ENCODE results near the gene TAS2R60. TPM values are rescaled to one million over a fixed set of nuclear protein-coding genes. Genes with fewer than 3 reads are reported as not detected.
"Not testable (repeated sequence)": the region's sequence is repeated elsewhere in the genome, so short reads cannot be mapped to it uniquely, and the experiment has no call there.

Gene TAS2R60
- total RNA-seq, 4 donors from 2014 or later, result not detected

- DNase-seq (ENCODE audit: low spot score in 2 of 2), result peak in 1 of 2 donors; percentile 84
- intact Hi-C loops (cut with DNase I; ENCODE audit: low total_unique reads), result no loop called here
- TF ChIP-seq POLR2A (IDR thresholded peaks at IDR 0.05), result no peak
- TF ChIP-seq CTCF (IDR thresholded peaks at IDR 0.05), result no peak
- no peak overlapping the region for H3K4me3 ChIP-seq (ENCODE audit: low read depth, poor library complexity, severe bottlenecking)
- WGBS, 2 donors, result 78 to 86% methylated on average over 18 to 28 of the region's 28 CpGs
Observed at GRCh38 chr7:143396625-143397556, 46.4 kb upstream of the TAS2R60 start.

- intact Hi-C loops (cut with DNase I; ENCODE audit: low total_unique reads), result no loop called here
- DNase-seq (ENCODE audit: low spot score in 2 of 2), result peak in 1 of 2 donors; percentile 64
- TF ChIP-seq CTCF (IDR thresholded peaks at IDR 0.05) (no peak), POLR2A (IDR thresholded peaks at IDR 0.05) (no peak)
- 91% methylated on average over 16 of the region's 16 CpGs for WGBS, 2 donors
- no peak overlapping the region for H3K4me3 ChIP-seq (ENCODE audit: low read depth, poor library complexity, severe bottlenecking)
Observed at GRCh38 chr7:143397710-143398530, 45.3 kb upstream of the TAS2R60 start.

- TF ChIP-seq POLR2A (IDR thresholded peaks at IDR 0.05) (no peak), CTCF (IDR thresholded peaks at IDR 0.05) (no peak)
- DNase-seq (ENCODE audit: low spot score in 2 of 2), result peak in 1 of 2 donors; percentile 78
- H3K4me3 ChIP-seq (ENCODE audit: low read depth, poor library complexity, severe bottlenecking), result no peak overlapping the region
- WGBS, 2 donors, result 90 to 95% methylated on average over 9 to 14 of the region's 14 CpGs
- intact Hi-C loops (cut with DNase I; ENCODE audit: low total_unique reads), result no loop called here
Observed at GRCh38 chr7:143398616-143399015, 44.6 kb upstream of the TAS2R60 start.

- DNase-seq (ENCODE audit: low spot score in 2 of 2), result peak in 1 of 2 donors; percentile 79
- TF ChIP-seq POLR2A (IDR thresholded peaks at IDR 0.05), result no peak
- 82 to 94% methylated on average over 8 of the region's 8 CpGs for WGBS, 2 donors
- no peak overlapping the region for H3K4me3 ChIP-seq (ENCODE audit: low read depth, poor library complexity, severe bottlenecking)
- intact Hi-C loops (cut with DNase I; ENCODE audit: low total_unique reads), result no loop called here
Observed at GRCh38 chr7:143399151-143399550, 44.1 kb upstream of the TAS2R60 start.

GRCh38 chr7:143399642-143400041 is 43.6 kb upstream of the TAS2R60 start:
- WGBS, 2 donors, result 94 to 95% methylated on average over 20 of the region's 20 CpGs
- no peak overlapping the region for H3K4me3 ChIP-seq (ENCODE audit: low read depth, poor library complexity, severe bottlenecking)
- DNase-seq (ENCODE audit: low spot score in 2 of 2), result peak in 1 of 2 donors; percentile 82
- intact Hi-C loops (cut with DNase I; ENCODE audit: low total_unique reads), result no loop called here
- no peak for TF ChIP-seq CTCF (IDR thresholded peaks at IDR 0.05)
- TF ChIP-seq POLR2A (IDR thresholded peaks at IDR 0.05), result no peak

GRCh38 chr7:143401265-143401664 is 42.0 kb upstream of the TAS2R60 start:
- peak in 1 of 2 donors; percentile 75 for DNase-seq (ENCODE audit: low spot score in 2 of 2)
- TF ChIP-seq POLR2A (IDR thresholded peaks at IDR 0.05) (no peak), CTCF (IDR thresholded peaks at IDR 0.05) (no peak)
- intact Hi-C loops (cut with DNase I; ENCODE audit: low total_unique reads), result no loop called here
- WGBS, 2 donors, result 90% methylated on average over 9 to 12 of the region's 12 CpGs
- H3K4me3 ChIP-seq (ENCODE audit: low read depth, poor library complexity, severe bottlenecking), result no peak overlapping the region

- H3K4me3 ChIP-seq (ENCODE audit: low read depth, poor library complexity, severe bottlenecking); DNase-seq (ENCODE audit: low spot score in 2 of 2); intact Hi-C loops (cut with DNase I; ENCODE audit: low total_unique reads): not testable (repeated sequence)
- WGBS, 2 donors, result 78 to 82% methylated on average over 4 of the region's 4 CpGs
Observed at GRCh38 chr7:143402233-143402632, 41.0 kb upstream of the TAS2R60 start.

Measured in lower leg skin (tissue), 4 donors.